ENCODE results near the gene TMA7B.
"Not testable (repeated sequence)": the region's sequence is repeated elsewhere in the genome, so short reads cannot be mapped to it uniquely, and the experiment has no call there.

- not testable (repeated sequence) for TF ChIP-seq EZH2 (optimal IDR thresholded peaks at IDR 0.05; ENCODE audit: low read depth, low read length)
- peak; percentile 28; the same call in 1 of the 2 replicates for TF ChIP-seq CTCF (IDR thresholded peaks at IDR 0.05; ENCODE audit: low read length)
Observed at GRCh38 chr22:39951603-39952293, 8.4 kb upstream of the TMA7B start.
